Mononuclear cell (primary cell): Measurements from ENCODE around the gene S100A2. TPM values are rescaled to one million over a fixed set of nuclear protein-coding genes. Genes with fewer than 3 reads are reported as not detected.
"Not testable (repeated sequence)": the region's sequence is repeated elsewhere in the genome, so short reads cannot be mapped to it uniquely, and the experiment has no call there.

Experiments
- H3K27me3 ChIP-seq: 2 replicates; pipeline ENCODE4 v1.6.0; 2011; ENCODE audit warnings: low read length, control low read depth; ENCODE audit not compliant: insufficient read depth
- H3K4me1 ChIP-seq: 2 replicates; pipeline ENCODE4 v1.5.1; 2011; ENCODE audit warnings: mild to moderate bottlenecking, low read length, control low read depth; ENCODE audit not compliant: insufficient read depth
- H3K4me3 ChIP-seq: 2 replicates; pipeline ENCODE4 v1.5.1; 2011; ENCODE audit warnings: mild to moderate bottlenecking, low read length, moderate library complexity
- H3K9me3 ChIP-seq: 2 replicates; pipeline ENCODE4 v1.5.1; 2011; ENCODE audit warnings: low read depth, mild to moderate bottlenecking, control low read depth, low read length
- total RNA-seq: library from RNA; depleted of rRNA; stranded (reverse); fragments of >200 nt; gene quantifications from one replicate; pipeline ENCODE4 v1.2.3, GENCODE V29; 2012

Gene S100A2
- total RNA-seq, 1 donor: 0.21 TPM

DNA sequence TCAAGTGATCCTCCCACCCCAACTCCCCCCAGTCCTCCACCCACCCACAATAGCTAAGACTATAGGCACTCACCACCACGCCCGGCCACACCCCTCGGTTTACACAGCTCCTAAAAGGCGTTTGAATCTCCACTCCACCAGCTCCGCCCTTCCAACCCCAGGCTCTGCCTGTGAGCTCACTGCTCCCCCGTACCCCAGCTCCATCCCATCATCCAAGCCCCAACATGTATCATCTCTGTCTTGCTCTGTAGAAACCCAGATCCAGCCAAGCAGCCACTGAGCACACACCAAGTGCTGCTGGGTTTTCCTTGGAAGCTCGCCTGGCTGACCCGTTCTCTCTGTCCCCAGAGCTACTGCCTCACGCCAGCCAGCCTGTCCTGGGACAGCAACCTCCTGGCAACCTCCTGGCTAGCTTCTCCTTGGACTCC is 12.0 kb upstream of the S100A2 start:
- H3K27me3 ChIP-seq: no peaks in the 10 kb centered on the region
- H3K4me3 ChIP-seq: no peak overlapping the region
- H3K4me1 ChIP-seq: peaks cover 19% of the 10 kb centered on the region
- no peaks in the 10 kb centered on the region for H3K9me3 ChIP-seq

DNA sequence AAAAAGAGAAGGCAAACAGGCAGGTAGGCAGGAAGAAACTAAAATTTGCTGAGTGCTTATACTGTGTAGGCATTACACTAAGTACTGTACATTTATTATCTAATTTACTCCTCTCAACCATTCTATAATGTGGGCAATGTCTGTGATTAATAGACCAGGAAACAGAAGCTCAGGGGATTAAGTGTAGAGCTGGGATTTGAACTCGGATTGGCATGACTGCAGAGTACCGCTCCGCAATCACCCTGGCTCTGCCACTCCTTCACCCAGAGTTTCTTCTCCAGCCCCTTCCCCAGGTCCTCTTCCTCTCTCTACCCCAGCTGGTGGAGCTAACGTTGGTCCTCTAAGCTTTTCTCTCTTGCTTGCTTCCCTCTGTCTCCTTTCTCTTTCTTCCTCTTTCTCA is 11.5 kb upstream of the S100A2 start:
- Histone ChIP-seq H3K9me3 (no peaks in the 10 kb centered on the region), H3K4me3 (no peak overlapping the region), H3K4me1 (peaks cover 24% of the 10 kb centered on the region), H3K27me3 (no peaks in the 10 kb centered on the region)

GRCh38 chr1:153575497-153575896 is 9.9 kb upstream of the S100A2 start:
- not testable (repeated sequence) for H3K4me3 ChIP-seq, H3K9me3 ChIP-seq, H3K27me3 ChIP-seq
- peaks cover 29% of the 10 kb centered on the region for H3K4me1 ChIP-seq

DNA sequence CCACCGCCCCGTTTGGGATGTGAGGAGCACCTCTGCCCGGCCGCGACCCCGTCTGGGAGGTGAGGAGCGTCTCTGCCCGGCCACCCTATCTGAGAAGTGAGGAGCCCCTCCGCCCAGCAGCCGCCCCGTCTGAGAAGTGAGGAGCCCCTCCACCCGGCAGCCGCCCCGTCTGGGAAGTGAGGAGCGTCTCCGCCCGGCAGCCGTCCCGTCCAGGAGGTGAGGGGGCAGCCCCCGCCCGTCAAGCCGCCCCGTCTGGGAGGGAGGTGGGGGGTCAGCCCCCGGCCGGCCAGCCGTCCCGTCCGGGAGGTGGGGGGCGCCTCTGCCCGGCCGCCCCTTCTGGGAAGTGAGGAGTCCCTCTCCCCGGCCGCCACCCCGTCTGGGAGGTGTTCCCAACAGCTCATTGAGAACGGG is 9.4 kb upstream of the S100A2 start:
- H3K9me3 ChIP-seq, H3K27me3 ChIP-seq, H3K4me3 ChIP-seq: not testable (repeated sequence)
- peaks cover 29% of the 10 kb centered on the region for H3K4me1 ChIP-seq

DNA sequence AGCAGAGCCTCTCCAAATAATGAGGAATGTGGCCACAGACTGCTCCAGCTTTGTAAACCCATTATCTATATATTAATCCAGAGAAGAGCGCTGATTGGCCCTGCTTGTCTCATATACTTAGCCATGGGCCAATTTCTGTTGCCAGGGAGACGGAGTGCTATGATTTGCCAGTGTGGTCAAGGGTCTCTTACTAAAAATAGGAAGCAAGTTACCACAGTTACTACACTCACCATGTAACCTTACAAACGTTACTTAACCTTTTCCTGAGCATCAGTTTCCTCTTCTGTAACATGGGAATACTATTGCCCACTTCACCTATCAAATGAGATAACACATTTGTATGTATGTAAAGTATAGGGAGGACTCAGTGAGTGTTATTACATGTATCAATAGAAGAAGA is 7.7 kb upstream of the S100A2 start:
- Histone ChIP-seq H3K4me3 (no peak overlapping the region), H3K4me1 (peaks cover 35% of the 10 kb centered on the region), H3K27me3 (no peaks in the 10 kb centered on the region), H3K9me3 (no peaks in the 10 kb centered on the region)

GRCh38 chr1:153572569-153573015 is 6.9 kb upstream of the S100A2 start:
- H3K9me3 ChIP-seq: no peaks in the 10 kb centered on the region
- peaks cover 43% of the 10 kb centered on the region for H3K4me1 ChIP-seq
- no peak overlapping the region for H3K4me3 ChIP-seq
- no peaks in the 10 kb centered on the region for H3K27me3 ChIP-seq

GRCh38 chr1:153571706-153572105 is 6.1 kb upstream of the S100A2 start:
- H3K4me1 ChIP-seq: peaks cover 46% of the 10 kb centered on the region
- no peak overlapping the region for H3K4me3 ChIP-seq
- no peaks in the 10 kb centered on the region for H3K9me3 ChIP-seq
- H3K27me3 ChIP-seq: no peaks in the 10 kb centered on the region

DNA sequence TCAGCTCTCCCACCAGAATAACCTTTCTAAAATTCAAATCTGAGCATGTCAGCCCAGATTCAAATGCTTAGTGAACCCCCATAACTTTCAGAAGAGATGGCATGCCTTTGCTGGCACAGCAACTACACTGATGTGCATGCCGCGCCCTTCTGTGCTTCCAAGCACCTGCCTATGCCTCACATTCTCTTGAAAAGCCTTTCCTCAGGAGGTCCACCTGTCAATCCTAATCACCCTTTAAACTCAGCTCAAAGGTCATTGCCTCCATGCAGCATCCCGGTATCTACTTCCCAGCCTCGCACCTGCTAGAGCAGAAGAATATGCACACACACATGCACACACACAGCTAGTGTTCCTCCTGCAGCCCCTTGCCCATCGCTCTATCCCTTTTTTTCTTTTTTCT is 5.2 kb upstream of the S100A2 start:
- H3K27me3 ChIP-seq: no peaks in the 10 kb centered on the region
- H3K4me3 ChIP-seq: no peak overlapping the region
- peaks cover 54% of the 10 kb centered on the region for H3K4me1 ChIP-seq

DNA sequence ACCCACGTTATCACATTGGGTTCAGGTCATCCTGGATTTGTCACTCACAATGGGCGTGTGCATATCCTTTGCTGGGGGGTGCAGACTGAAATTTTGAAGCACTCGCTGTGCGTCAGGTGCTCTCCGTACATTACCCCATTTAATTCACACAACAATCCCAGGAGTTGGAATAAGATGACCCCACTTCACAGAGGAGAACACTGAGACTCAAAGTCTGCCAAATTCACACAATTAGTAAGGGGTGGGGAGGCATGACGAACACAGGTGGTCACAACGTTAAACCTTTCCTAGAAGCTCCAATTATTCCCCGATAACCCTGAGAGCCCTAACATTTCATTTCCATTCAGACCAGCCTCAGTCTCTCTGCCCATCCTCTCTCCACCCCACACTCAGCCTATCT is 3.8 kb upstream of the S100A2 start:
- Histone ChIP-seq H3K4me3 (no peak overlapping the region), H3K4me1 (peaks cover 66% of the 10 kb centered on the region), H3K9me3 (no peaks in the 10 kb centered on the region), H3K27me3 (no peaks in the 10 kb centered on the region)

More for the DNA sequence above, 5.2 kb upstream of the S100A2 start:
- H3K9me3 ChIP-seq: no peaks in the 10 kb centered on the region

DNA sequence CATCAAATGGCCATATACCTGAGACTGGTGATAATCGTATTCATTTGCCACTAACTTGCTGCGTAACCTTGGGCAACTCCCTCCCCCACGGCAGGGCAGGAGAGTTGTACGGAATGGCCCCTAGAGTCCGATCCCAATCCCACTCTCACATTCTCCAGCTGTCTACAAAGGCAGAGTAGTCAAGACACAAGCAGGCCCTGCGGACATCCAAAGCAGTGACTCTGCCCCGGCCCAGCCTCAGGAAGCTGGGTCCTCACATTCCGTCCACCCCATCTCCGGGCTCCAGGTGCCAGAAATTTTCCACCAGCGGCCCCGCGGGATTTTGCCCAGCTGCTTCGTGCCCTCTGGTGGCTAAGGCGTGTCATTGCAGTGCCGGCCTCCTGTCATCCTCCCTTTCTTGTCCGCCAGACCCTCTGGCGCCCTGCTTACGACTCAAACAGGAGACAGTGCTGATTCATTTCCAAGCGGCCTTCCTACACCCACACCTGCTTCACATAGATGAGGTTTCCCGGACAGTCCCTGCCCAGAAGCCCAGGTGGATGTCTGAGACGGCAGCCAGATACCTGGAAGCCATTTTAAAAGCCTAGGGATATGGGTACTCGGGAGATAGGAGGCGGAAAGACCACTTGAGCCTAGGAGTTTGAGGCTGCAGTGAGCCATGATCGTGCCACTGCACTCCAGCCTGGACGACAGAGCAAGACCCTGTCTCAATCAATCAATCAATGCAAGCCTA is 2.9 kb upstream of the S100A2 start:
- no peak overlapping the region for H3K4me3 ChIP-seq
- H3K4me1 ChIP-seq: peaks cover 72% of the 10 kb centered on the region
- no peaks in the 10 kb centered on the region for H3K9me3 ChIP-seq
- H3K27me3 ChIP-seq: no peaks in the 10 kb centered on the region

GRCh38 chr1:153567621-153568366 is 2.1 kb upstream of the S100A2 start:
- H3K4me3 ChIP-seq: no peak overlapping the region
- H3K4me1 ChIP-seq: peaks cover 65% of the 10 kb centered on the region
- H3K27me3 ChIP-seq: no peaks in the 10 kb centered on the region
- H3K9me3 ChIP-seq: no peaks in the 10 kb centered on the region

DNA sequence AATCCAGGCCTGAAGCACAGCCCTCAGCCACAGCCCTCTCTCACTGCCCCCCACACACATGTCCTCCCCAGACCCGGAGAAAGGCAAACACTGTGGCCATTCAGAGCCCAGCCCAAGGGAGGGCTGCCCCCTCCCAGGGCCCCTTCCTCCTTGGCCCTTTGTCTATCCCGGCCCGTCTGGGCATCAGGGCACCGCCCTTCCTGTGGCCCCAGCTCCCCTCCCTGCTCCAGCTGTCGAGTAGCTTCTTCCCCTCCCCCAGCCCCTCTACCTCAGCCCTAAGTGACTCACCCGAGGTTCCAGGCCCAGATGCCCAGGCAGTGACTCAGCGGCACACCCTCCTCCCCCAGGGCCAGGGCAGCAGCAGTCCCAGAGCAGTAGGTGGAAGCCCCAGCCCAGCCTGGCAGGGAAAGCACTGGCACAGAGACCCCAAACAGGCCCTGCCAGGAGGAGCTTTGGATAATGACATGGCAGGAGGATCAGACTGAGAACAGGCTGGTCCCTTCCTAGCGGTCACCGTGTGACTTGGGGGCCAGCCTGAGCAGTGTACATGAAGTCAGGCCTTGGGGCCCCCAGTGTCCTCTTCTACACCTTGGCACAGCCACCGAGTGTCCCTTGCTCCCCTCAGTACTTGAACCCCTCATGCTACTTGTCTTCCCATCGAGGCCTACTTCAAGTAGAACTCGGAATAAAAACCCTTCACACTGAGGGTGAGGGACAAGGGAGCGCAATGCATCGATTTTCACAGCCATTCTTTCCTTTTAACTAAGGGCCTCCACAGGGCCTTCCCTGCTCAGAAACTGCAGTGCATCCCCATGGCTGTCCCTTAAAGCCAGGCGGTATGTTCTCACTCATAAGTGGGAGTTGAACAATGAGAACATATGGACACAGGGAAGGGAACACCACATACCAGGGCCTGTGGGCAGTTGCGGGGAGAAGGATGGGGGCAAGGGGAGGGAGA is 1.0 kb upstream of the S100A2 start:
- Histone ChIP-seq H3K4me1 (peaks cover 54% of the 10 kb centered on the region), H3K9me3 (no peaks in the 10 kb centered on the region), H3K4me3 (no peak overlapping the region), H3K27me3 (no peaks in the 10 kb centered on the region)

DNA sequence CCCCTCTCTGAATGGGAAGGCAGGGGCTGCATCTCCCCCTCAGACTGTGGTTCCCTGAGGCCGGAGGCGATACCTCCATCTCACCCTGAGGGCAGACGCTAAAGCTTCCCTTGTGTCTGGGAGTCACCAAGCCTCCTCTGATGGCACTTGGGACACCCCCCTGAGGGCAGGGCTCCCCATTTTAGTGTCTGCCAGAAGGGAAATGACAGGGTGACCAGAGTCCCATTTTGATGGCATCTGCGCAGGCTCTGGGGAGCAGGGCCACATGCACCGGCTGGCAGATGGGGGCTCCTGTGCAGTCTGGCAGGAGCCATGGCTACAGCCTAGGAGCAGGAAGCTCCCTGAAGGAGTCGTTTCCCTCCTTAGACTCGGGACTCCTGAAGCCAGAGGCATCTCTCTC is 1.7 kb downstream of the S100A2 start:
- Histone ChIP-seq H3K4me1 (peaks cover 53% of the 10 kb centered on the region), H3K27me3 (no peaks in the 10 kb centered on the region), H3K9me3 (no peaks in the 10 kb centered on the region), H3K4me3 (no peak overlapping the region)

DNA sequence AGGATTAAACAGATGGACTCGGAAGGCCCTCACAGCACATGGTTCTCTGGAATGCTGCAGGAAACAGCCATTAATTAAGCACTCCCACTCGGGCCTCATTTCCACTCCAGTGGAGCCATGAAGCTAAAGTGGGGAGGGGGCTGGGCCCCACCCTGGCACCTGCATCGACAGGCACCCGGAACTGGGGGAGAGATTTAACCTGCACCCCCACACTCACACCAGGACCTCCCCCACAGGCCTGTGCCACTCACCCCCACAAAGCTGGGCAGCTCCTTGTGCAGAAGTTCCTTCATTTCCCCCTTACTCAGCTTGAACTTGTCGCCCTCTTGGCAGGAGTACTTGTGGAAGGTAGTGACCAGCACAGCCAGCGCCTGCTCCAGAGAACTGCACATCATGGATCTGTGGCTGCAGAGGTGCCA is 2.2 kb downstream of the S100A2 start:
- Histone ChIP-seq H3K27me3 (no peaks in the 10 kb centered on the region), H3K4me3 (no peak overlapping the region), H3K4me1 (peaks cover 49% of the 10 kb centered on the region), H3K9me3 (no peaks in the 10 kb centered on the region)

- H3K4me1 ChIP-seq: peaks cover 36% of the 10 kb centered on the region
- not testable (repeated sequence) for H3K9me3 ChIP-seq, H3K27me3 ChIP-seq, H3K4me3 ChIP-seq
Measured at GRCh38 chr1:153562021-153562420, 3.6 kb downstream of the S100A2 start.
